ENCODE data around the gene RRP1B. TPM values are rescaled to one million over a fixed set of nuclear protein-coding genes. Genes with fewer than 3 reads are reported as not detected.

Gene RRP1B
- total RNA-seq, 2 donors from 2014 or later = 38.3 to 81.8 TPM

Other genes with a start within 250 kb of the RRP1B start
- 10 to 100 TPM in 1 of 2 donors, 1 to 10 TPM in 1; 2.6 to 16.0 TPM for gene SIK1, start 232.4 kb upstream of the RRP1B start, total RNA-seq
- gene HSF2BP, start 72 bp upstream of the RRP1B start, total RNA-seq = 1 to 10 TPM in 1 of 2 donors, under 1 TPM in 1; 0.29 to 1.2 TPM
- gene PDXK, start 59.6 kb downstream of the RRP1B start, total RNA-seq = 100 to 1,000 TPM in 1 of 2 donors, 10 to 100 TPM in 1; 98.1 to 136 TPM
- gene CSTB, start 116.7 kb downstream of the RRP1B start, total RNA-seq = 10 to 100 TPM; 15.3 to 15.4 TPM
- 10 to 100 TPM; 35.5 to 89.9 TPM for gene RRP1, start 130.0 kb downstream of the RRP1B start, total RNA-seq
- gene AGPAT3, start 205.7 kb downstream of the RRP1B start, total RNA-seq = 100 to 1,000 TPM in 1 of 2 donors, 10 to 100 TPM in 1; 66.8 to 115 TPM